Measurements from ENCODE around the gene SNAI1.
A peak's percentile ranks its signal among the peaks of the same experiment; 100 is the strongest.
"Not testable (repeated sequence)": the region's sequence is repeated elsewhere in the genome, so short reads cannot be mapped to it uniquely, and the experiment has no call there.

The SNAI1 gene

GRCh38 chr20:49985617-49986016 lies 2.8 kb downstream of the SNAI1 start:
- no peak for DNase-seq

GRCh38 chr20:49986049-49986448 lies 3.3 kb downstream of the SNAI1 start:
- DNase-seq = no peak

- no peak for DNase-seq
These were observed 4.5 kb downstream of the SNAI1 start for GRCh38 chr20:49987015-49987867.

GRCh38 chr20:49987868-49988690 lies 5.3 kb downstream of the SNAI1 start:
- DNase-seq = no peak

GRCh38 chr20:49989234-49990065 lies 6.7 kb downstream of the SNAI1 start:
- DNase-seq = peak in 8 of 56 donors; percentile 9 to 35 (median 22)

- DNase-seq = peak in 16 of 56 donors; percentile 5 to 38 (median 12)
These were observed 7.5 kb downstream of the SNAI1 start for GRCh38 chr20:49990271-49990720.

GRCh38 chr20:49993301-49993751 lies 10.5 kb downstream of the SNAI1 start:
- DNase-seq = no peak

- no peak for DNase-seq
These were observed 12.8 kb downstream of the SNAI1 start for GRCh38 chr20:49995586-49995985.

GRCh38 chr20:49998478-49999188 lies 15.9 kb downstream of the SNAI1 start:
- DNase-seq = not testable (repeated sequence)

- no peak for DNase-seq
These were observed 16.5 kb downstream of the SNAI1 start for GRCh38 chr20:49999329-49999728.

- DNase-seq = not testable (repeated sequence)
These were observed 17.9 kb downstream of the SNAI1 start for GRCh38 chr20:50000548-50001222.

- DNase-seq = no peak
These were observed 19.1 kb downstream of the SNAI1 start for GRCh38 chr20:50001784-50002311.

- no peak for DNase-seq
These were observed 20.5 kb downstream of the SNAI1 start for GRCh38 chr20:50003253-50003656.

- DNase-seq = no peak
These were observed 21.4 kb downstream of the SNAI1 start for GRCh38 chr20:50004229-50004628.

GRCh38 chr20:50005471-50005981 lies 22.7 kb downstream of the SNAI1 start:
- peak in 1 of 56 donors; percentile 27 for DNase-seq

GRCh38 chr20:50007369-50007768 lies 24.6 kb downstream of the SNAI1 start:
- no peak for DNase-seq

GRCh38 chr20:50008007-50008406 lies 25.2 kb downstream of the SNAI1 start:
- DNase-seq = no peak

GRCh38 chr20:50009521-50010454 lies 27.0 kb downstream of the SNAI1 start:
- peak in 1 of 56 donors; percentile 4 for DNase-seq
